HepG2 (cell line): ENCODE results near the gene CBLC. TPM values are rescaled to one million over a fixed set of nuclear protein-coding genes. Genes with fewer than 3 reads are reported as not detected.

Experiments used
- ATRX ChIP-seq: sonication (generic); formaldehyde crosslinking; IDR thresholded peaks from 2 replicates; pipeline ENCODE4 v1.4.0; 2020; ENCODE audit warnings: missing genetic modification reagents, borderline replicate concordance
- BHLHE40 ChIP-seq: IDR thresholded peaks from 2 replicates; pipeline ENCODE4 v1.6.1; 2011; ENCODE audit warnings: low read length, improper control_type of control experiment
- ELF1 ChIP-seq: sonication (generic); formaldehyde crosslinking; IDR thresholded peaks from 2 replicates; pipeline ENCODE4 v1.4.0; 2020; ENCODE audit warnings: missing genetic modification reagents
- FOXK1 ChIP-seq: sonication (generic); formaldehyde crosslinking; IDR thresholded peaks from 2 replicates; pipeline ENCODE4 v1.4.0; 2020; ENCODE audit warnings: low read depth, missing genetic modification reagents, borderline replicate concordance
- HIC2 ChIP-seq: sonication (generic); formaldehyde crosslinking; IDR thresholded peaks from 2 replicates; pipeline ENCODE4 v1.9.0; 2022; ENCODE audit warnings: low read depth, missing genetic modification reagents
- KDM1A ChIP-seq: IDR thresholded peaks from 2 replicates; pipeline ENCODE4 v1.6.1; 2016; ENCODE audit warnings: missing compliant biosample characterization
- MYC ChIP-seq: sonication (generic); formaldehyde crosslinking; IDR thresholded peaks from 2 replicates; pipeline ENCODE4 v1.9.0; 2021; ENCODE audit warnings: missing genetic modification reagents, borderline replicate concordance
- NFKBIZ ChIP-seq: IDR thresholded peaks from 2 replicates; pipeline ENCODE4 v1.6.1; 2018; ENCODE audit warnings: missing genetic modification reagents, missing compliant biosample characterization
- PPARG ChIP-seq: conservative IDR thresholded peaks from 2 replicates; pipeline ENCODE4 v1.6.1; 2016; ENCODE audit warnings: missing biosample characterization, missing genetic modification reagents
- SOX6 ChIP-seq, 2 experiments: fragments of 450-650 bp in 1 of 2; sonication (generic) in 1 of 2; formaldehyde crosslinking in 1 of 2; IDR thresholded peaks; 2 replicates each; pipeline versions ENCODE4 v1.4.0 to v1.6.1; 2017 to 2020; ENCODE audit warnings: antibody characterized with exemption in 1 of 2, mild to moderate bottlenecking in 1 of 2, missing genetic modification reagents in 1 of 2
- THAP9 ChIP-seq: sonication (generic); formaldehyde crosslinking; IDR thresholded peaks from 2 replicates; pipeline ENCODE4; 2020; ENCODE audit warnings: missing genetic modification reagents, mild to moderate bottlenecking, borderline replicate concordance
- ZFP36L1 ChIP-seq: sonication (generic); formaldehyde crosslinking; IDR thresholded peaks from 2 replicates; pipeline ENCODE4 v1.8.0; 2022; ENCODE audit warnings: mild to moderate bottlenecking, missing genetic modification reagents, moderate library complexity
- ZMAT3 ChIP-seq: sonication (generic); formaldehyde crosslinking; conservative IDR thresholded peaks from 2 replicates; pipeline ENCODE4 v1.7.0; 2021; ENCODE audit warnings: missing genetic modification reagents
- ZNF124 ChIP-seq: sonication (generic); formaldehyde crosslinking; IDR thresholded peaks from 2 replicates; pipeline ENCODE4 v1.4.0; 2020; ENCODE audit warnings: missing genetic modification reagents
- ZNF496 ChIP-seq: sonication (generic); formaldehyde crosslinking; IDR thresholded peaks from 2 replicates; pipeline ENCODE4 v1.8.1; 2023; ENCODE audit warnings: mild to moderate bottlenecking, moderate library complexity, missing genetic modification reagents; ENCODE audit not compliant: insufficient replicate concordance
- ZNF883 ChIP-seq: sonication (generic); formaldehyde crosslinking; IDR thresholded peaks from 2 replicates; pipeline ENCODE4 v1.5.1; 2020; ENCODE audit warnings: mild to moderate bottlenecking, missing genetic modification reagents; ENCODE audit errors: not compliant biosample characterization
- polyA plus RNA-seq, 8 experiments: library from polyadenylated mRNA; depleted of rRNA in 3 of 8; stranded (reverse) in 7 of 8; unstranded in 1 of 8; fragments of >200 nt; fragmentation: Illumina TruSeq in 4 of 8; extraction: Trizol in 4 of 8; gene quantifications; 2 replicates each; pipeline versions ENCODE4 v1.2.1 to v1.2.3, GENCODE V29; 2011 to 2016; ENCODE audit warnings: low read depth in 4 of 8, missing spikeins in 1 of 8, mixed read lengths in 1 of 8; ENCODE audit not compliant: insufficient read depth in 1 of 8
- total RNA-seq, 5 experiments: library from RNA; depleted of rRNA; stranded (reverse); fragments of >200 nt; fragmentation: Illumina TruSeq; extraction: Trizol; gene quantifications; 2 replicates each; pipeline ENCODE4 v1.2.3, GENCODE V29; 2016; ENCODE audit warnings: low read depth in 1 of 5
- TF ChIP-seq, protein P1 (sequence below): sonication (generic); formaldehyde crosslinking; IDR thresholded peaks from 2 replicates; pipeline ENCODE4 v1.4.0; 2020; ENCODE audit warnings: mild to moderate bottlenecking, missing genetic modification reagents
- TF ChIP-seq, protein P2 (sequence below): sonication (generic); formaldehyde crosslinking; IDR thresholded peaks from 2 replicates; pipeline ENCODE4 v1.4.0; 2020; ENCODE audit warnings: missing genetic modification reagents, borderline replicate concordance
- TF ChIP-seq, protein P3 (sequence below): sonication (generic); formaldehyde crosslinking; IDR thresholded peaks from 2 replicates; pipeline ENCODE4 v1.4.0; 2020; ENCODE audit warnings: missing genetic modification reagents, borderline replicate concordance

Gene CBLC
- total and polyA plus RNA-seq, 2 of the 13 experiments (the other 11 are each of a cell fraction or from before 2014, with no cell fraction given): 1.8 to 2.6 TPM

DNA sequence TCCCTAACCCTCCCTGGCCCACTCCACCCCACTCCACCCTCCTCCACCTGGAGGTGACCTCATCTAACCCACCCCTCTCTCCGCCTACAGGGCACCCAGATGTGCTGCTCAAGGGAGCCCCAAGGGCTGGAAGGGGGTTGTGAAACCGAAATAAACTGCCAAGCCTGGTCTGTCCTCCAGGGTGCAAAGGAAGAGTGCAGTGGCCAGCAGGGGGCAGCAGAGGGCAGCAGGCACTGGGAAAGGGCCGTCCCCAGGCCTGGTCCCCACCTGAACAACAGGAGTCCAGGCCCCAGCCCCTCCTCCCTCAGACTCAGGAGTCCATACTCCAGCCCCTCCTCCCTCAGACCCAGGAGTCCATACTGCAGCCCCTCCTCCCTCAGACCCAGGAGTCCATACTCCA, 22.8 kb downstream of the CBLC start (continued):
- TF ChIP-seq, protein P1, sequence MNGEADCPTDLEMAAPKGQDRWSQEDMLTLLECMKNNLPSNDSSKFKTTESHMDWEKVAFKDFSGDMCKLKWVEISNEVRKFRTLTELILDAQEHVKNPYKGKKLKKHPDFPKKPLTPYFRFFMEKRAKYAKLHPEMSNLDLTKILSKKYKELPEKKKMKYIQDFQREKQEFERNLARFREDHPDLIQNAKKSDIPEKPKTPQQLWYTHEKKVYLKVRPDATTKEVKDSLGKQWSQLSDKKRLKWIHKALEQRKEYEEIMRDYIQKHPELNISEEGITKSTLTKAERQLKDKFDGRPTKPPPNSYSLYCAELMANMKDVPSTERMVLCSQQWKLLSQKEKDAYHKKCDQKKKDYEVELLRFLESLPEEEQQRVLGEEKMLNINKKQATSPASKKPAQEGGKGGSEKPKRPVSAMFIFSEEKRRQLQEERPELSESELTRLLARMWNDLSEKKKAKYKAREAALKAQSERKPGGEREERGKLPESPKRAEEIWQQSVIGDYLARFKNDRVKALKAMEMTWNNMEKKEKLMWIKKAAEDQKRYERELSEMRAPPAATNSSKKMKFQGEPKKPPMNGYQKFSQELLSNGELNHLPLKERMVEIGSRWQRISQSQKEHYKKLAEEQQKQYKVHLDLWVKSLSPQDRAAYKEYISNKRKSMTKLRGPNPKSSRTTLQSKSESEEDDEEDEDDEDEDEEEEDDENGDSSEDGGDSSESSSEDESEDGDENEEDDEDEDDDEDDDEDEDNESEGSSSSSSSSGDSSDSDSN (CRISPR knock-in tag): 0 out of 2 replicates have a peak, but pooled peaks have one; percentile 21
- TF ChIP-seq PPARG (CRISPR knock-in tag): no peak; the same call in 1 of the 2 replicates
- no peak for TF ChIP-seq ELF1
- no peak for TF ChIP-seq NFKBIZ
- peak; percentile 45; the same call in 1 of the 2 replicates for TF ChIP-seq HIC2 (CRISPR knock-in tag)
- TF ChIP-seq, protein P2, sequence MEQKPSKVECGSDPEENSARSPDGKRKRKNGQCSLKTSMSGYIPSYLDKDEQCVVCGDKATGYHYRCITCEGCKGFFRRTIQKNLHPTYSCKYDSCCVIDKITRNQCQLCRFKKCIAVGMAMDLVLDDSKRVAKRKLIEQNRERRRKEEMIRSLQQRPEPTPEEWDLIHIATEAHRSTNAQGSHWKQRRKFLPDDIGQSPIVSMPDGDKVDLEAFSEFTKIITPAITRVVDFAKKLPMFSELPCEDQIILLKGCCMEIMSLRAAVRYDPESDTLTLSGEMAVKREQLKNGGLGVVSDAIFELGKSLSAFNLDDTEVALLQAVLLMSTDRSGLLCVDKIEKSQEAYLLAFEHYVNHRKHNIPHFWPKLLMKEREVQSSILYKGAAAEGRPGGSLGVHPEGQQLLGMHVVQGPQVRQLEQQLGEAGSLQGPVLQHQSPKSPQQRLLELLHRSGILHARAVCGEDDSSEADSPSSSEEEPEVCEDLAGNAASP (CRISPR knock-in tag): peak; percentile 61; the same call in 1 of the 2 replicates
- no peak for TF ChIP-seq ATRX
- TF ChIP-seq, protein P3, sequence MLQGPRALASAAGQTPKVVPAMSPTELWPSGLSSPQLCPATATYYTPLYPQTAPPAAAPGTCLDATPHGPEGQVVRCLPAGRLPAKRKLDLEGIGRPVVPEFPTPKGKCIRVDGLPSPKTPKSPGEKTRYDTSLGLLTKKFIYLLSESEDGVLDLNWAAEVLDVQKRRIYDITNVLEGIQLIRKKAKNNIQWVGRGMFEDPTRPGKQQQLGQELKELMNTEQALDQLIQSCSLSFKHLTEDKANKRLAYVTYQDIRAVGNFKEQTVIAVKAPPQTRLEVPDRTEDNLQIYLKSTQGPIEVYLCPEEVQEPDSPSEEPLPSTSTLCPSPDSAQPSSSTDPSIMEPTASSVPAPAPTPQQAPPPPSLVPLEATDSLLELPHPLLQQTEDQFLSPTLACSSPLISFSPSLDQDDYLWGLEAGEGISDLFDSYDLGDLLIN (CRISPR knock-in tag): no peak
- peak; percentile 21; the same call in 1 of the 2 replicates for TF ChIP-seq THAP9 (CRISPR knock-in tag)
- peak; percentile 40 for TF ChIP-seq ZNF883 (CRISPR knock-in tag)
- TF ChIP-seq MYC: peak; percentile 11; the same call in 1 of the 2 replicates
- no peak for TF ChIP-seq ZNF496
- TF ChIP-seq ZNF124 (CRISPR knock-in tag): no peak
- TF ChIP-seq SOX6 (IDR thresholded peaks at IDR 0.05): no peak
- peak; percentile 40; the same call in 1 of the 2 replicates for TF ChIP-seq SOX6 (CRISPR knock-in tag; IDR thresholded peaks at IDR 0.05)
- peak; percentile 37; the same call in 1 of the 2 replicates for TF ChIP-seq BHLHE40
- peak; percentile 41; the same call in 1 of the 2 replicates for TF ChIP-seq KDM1A
- peak; percentile 61; the same call in 1 of the 2 replicates for TF ChIP-seq ZMAT3 (CRISPR knock-in tag)
- no peak for TF ChIP-seq FOXK1 (CRISPR knock-in tag)
- no peak for TF ChIP-seq ZFP36L1 (CRISPR knock-in tag)
